Glutamatergic neuron (in vitro differentiated cells): ENCODE results near the gene FAM184B. TPM values are rescaled to one million over a fixed set of nuclear protein-coding genes. Genes with fewer than 3 reads are reported as not detected.

ENCODE experiments used
- DNase-seq: peaks from one replicate; pipeline ENCODE4 v3.0.0; 2022
- H3K27ac Mint-ChIP-seq: one replicate; pipeline ENCODE4 v1.8.0; 2020; ENCODE audit warnings: mild to moderate bottlenecking, mixed read lengths, inconsistent platforms; ENCODE audit not compliant: unreplicated experiment
- H3K27me3 Mint-ChIP-seq: one replicate; pipeline ENCODE4 v1.8.0; 2020; ENCODE audit warnings: mild to moderate bottlenecking, moderate library complexity, mixed read lengths, inconsistent platforms; ENCODE audit not compliant: unreplicated experiment
- H3K36me3 Mint-ChIP-seq: one replicate; pipeline ENCODE4 v1.8.0; 2020; ENCODE audit warnings: mild to moderate bottlenecking, mixed read lengths, inconsistent platforms; ENCODE audit not compliant: unreplicated experiment
- H3K4me1 Mint-ChIP-seq: one replicate; pipeline ENCODE4 v1.8.0; 2020; ENCODE audit warnings: mild to moderate bottlenecking, low read depth, mixed read lengths, inconsistent platforms; ENCODE audit not compliant: unreplicated experiment
- H3K4me3 Mint-ChIP-seq: one replicate; pipeline ENCODE4 v1.8.0; 2020; ENCODE audit warnings: mild to moderate bottlenecking, mixed read lengths, inconsistent platforms; ENCODE audit not compliant: unreplicated experiment
- H3K9me3 Mint-ChIP-seq: one replicate; pipeline ENCODE4 v1.8.0; 2020; ENCODE audit warnings: mild to moderate bottlenecking, moderate library complexity, mixed read lengths, inconsistent platforms; ENCODE audit not compliant: unreplicated experiment
- CTCF ChIP-seq: fragments of 200-600 bp; sonication (generic); IDR thresholded peaks from one replicate; pipeline ENCODE4 v1.5.0; 2021; ENCODE audit not compliant: partially characterized antibody, unreplicated experiment
- total RNA-seq: library from RNA; stranded (reverse); fragmentation: NEBNext Ultra II Directional; extraction: Animal tissue kit (Norgen Biotek cat#: 25700); gene quantifications from one replicate; pipeline ENCODE4 v1.2.1, GENCODE V29; 2021; ENCODE audit not compliant: unreplicated experiment

Gene FAM184B
- total RNA-seq, 1 donor from 2014 or later: not detected

GRCh38 chr4:17721496-17722355 is 59.7 kb downstream of the FAM184B start:
- no peak for TF ChIP-seq CTCF
- DNase-seq: no peak
- Mint-ChIP-seq H3K27ac (no peak overlapping the region), H3K4me3 (no peak overlapping the region), H3K9me3 (no peaks in the 10 kb centered on the region), H3K27me3 (peaks cover 2% of the 10 kb centered on the region), H3K36me3 (no peaks in the 10 kb centered on the region), H3K4me1 (peaks cover 6% of the 10 kb centered on the region)

GRCh38 chr4:17719106-17719505 is 62.3 kb downstream of the FAM184B start:
- H3K4me1 Mint-ChIP-seq: peaks cover 6% of the 10 kb centered on the region
- peaks cover 2% of the 10 kb centered on the region for H3K27me3 Mint-ChIP-seq
- H3K4me3 Mint-ChIP-seq: no peak overlapping the region
- no peak for DNase-seq
- no peaks in the 10 kb centered on the region for H3K36me3 Mint-ChIP-seq
- H3K27ac Mint-ChIP-seq: no peak overlapping the region
- no peak for TF ChIP-seq CTCF
- H3K9me3 Mint-ChIP-seq: no peaks in the 10 kb centered on the region

- Mint-ChIP-seq H3K4me3 (no peak overlapping the region), H3K27me3 (peaks cover 2% of the 10 kb centered on the region), H3K9me3 (no peaks in the 10 kb centered on the region), H3K4me1 (peaks cover 6% of the 10 kb centered on the region), H3K27ac (no peak overlapping the region), H3K36me3 (no peaks in the 10 kb centered on the region)
- no peak for TF ChIP-seq CTCF
- no peak for DNase-seq
Observed at GRCh38 chr4:17718471-17718870, 63.0 kb downstream of the FAM184B start.

GRCh38 chr4:17717301-17717700 is 64.1 kb downstream of the FAM184B start:
- Mint-ChIP-seq H3K4me1 (peaks cover 6% of the 10 kb centered on the region), H3K9me3 (peaks cover 4% of the 10 kb centered on the region), H3K4me3 (peak overlapping the region; percentile 11), H3K36me3 (no peaks in the 10 kb centered on the region), H3K27me3 (peaks cover 2% of the 10 kb centered on the region), H3K27ac (peak overlapping the region; percentile 82)
- no peak for TF ChIP-seq CTCF
- DNase-seq: no peak

- Mint-ChIP-seq H3K4me1 (peaks cover 6% of the 10 kb centered on the region), H3K4me3 (no peak overlapping the region), H3K36me3 (no peaks in the 10 kb centered on the region), H3K27ac (no peak overlapping the region), H3K27me3 (no peaks in the 10 kb centered on the region), H3K9me3 (peaks cover 4% of the 10 kb centered on the region)
- DNase-seq: no peak
- no peak for TF ChIP-seq CTCF
Observed at GRCh38 chr4:17715511-17715910, 65.9 kb downstream of the FAM184B start.
